Activated CD4-positive, alpha-beta memory T cell treated with anti-CD3 and anti-CD28 coated beads for 36 hours (primary cell): ENCODE measurements around the gene DELE1. TPM values are rescaled to one million over a fixed set of nuclear protein-coding genes. Genes with fewer than 3 reads are reported as not detected.
"Not testable (repeated sequence)": the region's sequence is repeated elsewhere in the genome, so short reads cannot be mapped to it uniquely, and the experiment has no call there.

Experiments
- CTCF ChIA-PET: fragments of 350-600 bp; sonication (Branson Sonifier 250); formaldehyde crosslinking; loops from one replicate; lab custom pipeline; 2021; ENCODE audit warnings: antibody characterized with exemption, inconsistent platforms; lab: Charles Lee
- POLR2A ChIA-PET: fragments of 350-600 bp; sonication (Branson Sonifier 250); formaldehyde crosslinking; loops from one replicate; lab custom pipeline; 2021; ENCODE audit warnings: antibody characterized with exemption; lab: Charles Lee
- DNase-seq: peaks from one replicate; pipeline ENCODE4 v3.0.0-alpha.2; 2020
- H3K27ac Mint-ChIP-seq: one replicate; pipeline ENCODE4 v1.8.0; 2021; ENCODE audit warnings: mixed read lengths
- H3K27me3 Mint-ChIP-seq: one replicate; pipeline ENCODE4 v1.8.0; 2021; ENCODE audit warnings: mixed read lengths
- H3K36me3 Mint-ChIP-seq: one replicate; pipeline ENCODE4 v1.8.0; 2021; ENCODE audit warnings: mixed read lengths
- H3K4me1 Mint-ChIP-seq: one replicate; pipeline ENCODE4 v1.8.0; 2021; ENCODE audit warnings: low read depth, mixed read lengths
- H3K4me3 Mint-ChIP-seq: one replicate; pipeline ENCODE4 v1.8.0; 2021; ENCODE audit warnings: mild to moderate bottlenecking, mixed read lengths
- H3K9me3 Mint-ChIP-seq: one replicate; pipeline ENCODE4 v1.8.0; 2021; ENCODE audit warnings: mixed read lengths
- intact Hi-C: fragments of 100-400 bp; cut with micrococcal nuclease; formaldehyde crosslinking; loops from one replicate; pipeline ENCODE4 v1.15.1; 2023
- total RNA-seq, 2 experiments: library from RNA; stranded (reverse); gene quantifications; one replicate each; pipeline ENCODE4 v1.2.3, GENCODE V29; 2021

Gene DELE1
- total RNA-seq, 2 experiments from 2014 or later: 49.3 to 51.5 TPM

DNA sequence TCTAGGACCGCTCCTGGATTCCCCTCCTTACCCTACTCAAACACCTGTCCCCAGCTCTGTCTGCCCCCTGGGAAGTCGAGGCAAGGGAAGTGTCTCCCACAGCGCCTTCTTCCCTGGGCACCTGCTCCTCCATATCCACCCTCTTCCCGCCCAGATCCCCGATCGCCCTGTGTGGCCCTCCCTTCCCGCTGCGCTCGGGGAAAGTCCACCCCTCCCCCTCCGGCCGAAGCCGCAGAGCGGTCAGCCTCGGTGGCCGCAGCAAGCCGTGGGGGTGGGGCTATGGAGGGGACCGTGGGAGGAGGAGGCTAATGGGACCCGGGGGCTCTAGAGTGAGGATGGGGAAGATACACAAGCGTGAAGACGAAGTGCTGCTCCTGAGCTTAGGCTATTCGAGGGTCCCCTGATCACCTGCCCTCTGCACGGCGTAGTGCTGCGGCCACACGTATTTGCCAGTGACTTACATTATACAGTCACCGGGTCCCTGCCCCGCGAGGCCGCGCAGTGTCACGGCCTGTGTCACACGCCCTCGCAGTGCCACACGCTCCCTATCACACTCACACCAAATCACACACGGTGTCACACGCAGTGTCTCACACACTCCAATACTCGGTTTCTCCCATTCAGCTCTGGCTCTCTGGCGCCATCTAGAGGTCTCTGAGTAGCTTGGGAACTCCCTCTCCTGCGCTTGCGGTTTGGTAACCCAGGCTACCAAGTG is 44.8 kb upstream of the DELE1 start:
- POLR2A ChIA-PET: interaction anchor here (1.0 to 3.1 kb wide), 3 partner anchors 177 to 186 kb away, joined by 3 to 19 read pairs (median 4); no protein-coding TSS in a partner anchor
- Mint-ChIP-seq H3K27me3 (peaks cover 73% of the 10 kb centered on the region), H3K27ac (no peak overlapping the region), H3K4me3 (peak overlapping the region; percentile 59), H3K9me3 (no peaks in the 10 kb centered on the region), H3K4me1 (peaks cover 22% of the 10 kb centered on the region), H3K36me3 (no peaks in the 10 kb centered on the region)
- CTCF ChIA-PET: interaction anchor here (0.6 to 7.7 kb wide), 54 partner anchors 9 to 312 kb away, joined by 3 to 263 read pairs (median 6); partner anchors contain the start of genes DELE1, PCDH12 and RNF14
- intact Hi-C loops: loop anchor here (1.0 to 2.0 kb wide), 5 partner anchors 30 to 214 kb away; no protein-coding TSS in a partner anchor
- DNase-seq: peak; percentile 92

GRCh38 chr5:141879426-141879759 is 44.3 kb upstream of the DELE1 start:
- no peaks in the 10 kb centered on the region for H3K36me3 Mint-ChIP-seq
- H3K4me3 Mint-ChIP-seq: no peak overlapping the region
- no peak for DNase-seq
- H3K4me1 Mint-ChIP-seq: peaks cover 23% of the 10 kb centered on the region
- H3K27ac Mint-ChIP-seq: no peak overlapping the region
- H3K9me3 Mint-ChIP-seq: no peaks in the 10 kb centered on the region
- ChIA-PET POLR2A (interaction anchor here (1.0 to 3.1 kb wide), 3 partner anchors 177 to 187 kb away, joined by 3 to 19 read pairs (median 4); no protein-coding TSS in a partner anchor), CTCF (interaction anchor here (0.6 to 7.7 kb wide), 52 partner anchors 8 to 221 kb away, joined by 3 to 263 read pairs (median 6); partner anchors contain the start of genes DELE1, PCDH12 and RNF14)
- intact Hi-C loops: loop anchor here (1.0 to 2.0 kb wide), 5 partner anchors 30 to 214 kb away; no protein-coding TSS in a partner anchor
- peaks cover 72% of the 10 kb centered on the region for H3K27me3 Mint-ChIP-seq

GRCh38 chr5:141879941-141880738 is 43.5 kb upstream of the DELE1 start:
- intact Hi-C loops: loop anchor here (1.0 to 2.0 kb wide), 5 partner anchors 31 to 215 kb away; no protein-coding TSS in a partner anchor
- DNase-seq: no peak
- Mint-ChIP-seq H3K36me3 (no peaks in the 10 kb centered on the region), H3K27me3 (peaks cover 72% of the 10 kb centered on the region), H3K27ac (no peak overlapping the region), H3K9me3 (no peaks in the 10 kb centered on the region), H3K4me3 (no peak overlapping the region), H3K4me1 (peaks cover 23% of the 10 kb centered on the region)
- ChIA-PET CTCF (interaction anchor here (0.7 to 7.7 kb wide), 41 partner anchors 7 to 220 kb away, joined by 3 to 263 read pairs (median 6); partner anchors contain the start of genes DELE1, PCDH12 and RNF14), POLR2A (interaction anchor here (3.1 kb wide), 1 partner anchor 188 kb away, joined by 19 read pairs; no protein-coding TSS in a partner anchor)

DNA sequence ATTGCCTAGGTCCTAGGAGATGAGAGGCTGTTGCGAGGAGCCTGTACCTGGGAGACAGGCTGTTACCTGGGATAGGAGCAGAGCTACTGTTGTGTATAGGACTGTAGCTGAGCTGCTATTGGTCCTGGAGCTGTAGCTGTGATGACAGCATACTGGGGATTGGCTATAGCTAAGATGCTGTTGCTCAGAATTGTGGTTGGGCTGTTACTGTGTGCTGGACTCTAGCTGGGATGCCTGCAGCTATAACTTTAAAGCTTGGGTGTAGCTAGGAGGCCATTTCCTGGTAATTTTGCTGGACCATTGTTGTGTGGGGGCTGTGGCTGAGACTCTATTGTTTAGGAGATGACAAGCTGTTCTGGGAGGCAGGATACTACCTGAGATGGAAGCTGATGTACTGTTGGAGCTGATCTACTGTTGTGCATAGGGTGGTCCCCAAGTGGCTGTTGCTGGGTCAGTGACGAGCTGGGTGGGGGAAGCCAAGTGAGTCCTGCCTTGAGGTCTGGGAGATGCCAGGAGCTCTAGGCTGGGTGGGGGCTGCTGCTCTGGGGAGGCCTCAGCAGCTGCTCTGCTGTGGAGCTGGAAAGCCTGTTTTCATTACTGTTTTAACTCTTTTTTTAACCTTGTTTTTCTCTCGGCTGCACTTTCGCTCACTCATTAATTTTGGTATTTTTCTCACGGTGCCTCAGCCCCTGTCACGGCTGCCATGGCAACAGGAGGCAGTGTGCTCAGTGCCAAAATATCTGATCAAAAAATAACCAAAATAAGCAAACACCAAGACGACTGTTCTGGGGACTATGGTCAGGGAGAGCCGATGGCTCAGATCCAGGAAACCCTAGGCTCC is 42.5 kb upstream of the DELE1 start:
- H3K9me3 Mint-ChIP-seq: no peaks in the 10 kb centered on the region
- CTCF ChIA-PET: interaction anchor here (0.6 to 7.7 kb wide), 18 partner anchors 10 to 217 kb away, joined by 3 to 263 read pairs (median 8); partner anchors contain the start of genes PCDH12 and RNF14
- peaks cover 19% of the 10 kb centered on the region for H3K4me1 Mint-ChIP-seq
- intact Hi-C loops: no loop called here
- POLR2A ChIA-PET: no interaction called here
- H3K27me3 Mint-ChIP-seq: peaks cover 69% of the 10 kb centered on the region
- H3K36me3 Mint-ChIP-seq: no peaks in the 10 kb centered on the region
- DNase-seq: no peak
- no peak overlapping the region for H3K4me3 Mint-ChIP-seq
- no peak overlapping the region for H3K27ac Mint-ChIP-seq

DNA sequence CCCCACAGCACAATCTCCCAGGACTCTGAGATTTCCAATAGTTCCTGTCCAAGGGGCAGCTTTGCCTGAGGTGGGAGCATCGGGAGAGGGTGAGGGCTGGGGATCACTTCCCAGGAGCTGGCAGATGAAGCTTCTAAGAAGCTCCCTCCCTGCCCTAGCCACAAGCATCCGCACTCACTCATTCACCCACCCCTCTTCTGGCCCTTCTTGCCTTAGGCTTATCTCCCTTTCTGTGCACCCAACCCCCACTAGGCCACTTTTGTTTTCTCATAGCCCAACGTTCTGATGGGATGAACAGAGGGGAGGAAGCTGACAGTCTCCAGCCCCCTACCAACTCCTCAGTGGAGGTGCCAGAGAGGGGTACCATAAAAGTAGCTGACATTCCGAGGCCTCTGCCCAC is 41.8 kb upstream of the DELE1 start:
- ChIA-PET CTCF (interaction anchor here (1.0 to 7.7 kb wide), 11 partner anchors 9 to 217 kb away, joined by 3 to 263 read pairs (median 22); partner anchors contain the start of genes PCDH12 and RNF14), POLR2A (no interaction called here)
- Mint-ChIP-seq H3K4me1 (peaks cover 19% of the 10 kb centered on the region), H3K9me3 (no peaks in the 10 kb centered on the region), H3K27ac (no peak overlapping the region), H3K27me3 (peaks cover 70% of the 10 kb centered on the region), H3K36me3 (no peaks in the 10 kb centered on the region), H3K4me3 (no peak overlapping the region)
- no peak for DNase-seq
- intact Hi-C loops: no loop called here

DNA sequence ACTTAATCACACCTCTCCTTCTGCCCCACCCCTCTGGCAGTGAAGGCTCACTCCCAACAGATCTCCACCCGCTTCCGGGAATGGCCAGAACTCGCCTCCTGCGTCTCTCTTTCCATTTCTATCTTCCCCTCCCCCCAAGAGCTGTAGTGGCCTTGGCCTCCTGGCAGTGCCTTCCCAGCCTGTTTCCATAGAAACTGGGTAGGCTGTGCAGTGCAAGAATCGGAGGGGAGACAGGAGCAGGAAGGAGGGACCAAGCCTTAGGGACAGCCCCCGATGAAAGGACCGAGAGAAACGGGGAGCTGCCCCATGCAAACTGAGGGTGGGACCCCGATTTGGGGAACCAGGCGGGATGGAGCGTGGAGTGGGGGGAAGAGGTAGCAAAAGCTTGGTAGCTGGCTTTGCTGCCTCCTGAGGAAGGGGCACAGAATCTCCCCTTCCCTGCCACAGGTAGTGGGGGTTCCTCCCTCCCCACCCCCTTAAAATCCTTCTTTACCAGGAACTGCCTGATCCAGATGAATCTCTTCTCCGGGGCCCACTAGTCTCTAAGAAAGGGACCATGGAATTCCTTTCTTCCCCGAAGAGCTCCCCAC is 41.0 kb upstream of the DELE1 start:
- intact Hi-C loops: no loop called here
- Mint-ChIP-seq H3K27me3 (peaks cover 62% of the 10 kb centered on the region), H3K36me3 (no peaks in the 10 kb centered on the region), H3K4me1 (peaks cover 12% of the 10 kb centered on the region), H3K9me3 (no peaks in the 10 kb centered on the region), H3K4me3 (no peak overlapping the region), H3K27ac (no peak overlapping the region)
- no peak for DNase-seq
- POLR2A ChIA-PET: no interaction called here
- CTCF ChIA-PET: interaction anchor here (1.0 to 7.7 kb wide), 6 partner anchors 56 to 190 kb away, joined by 3 to 263 read pairs (median 48); partner anchors contain the start of gene PCDH12

DNA sequence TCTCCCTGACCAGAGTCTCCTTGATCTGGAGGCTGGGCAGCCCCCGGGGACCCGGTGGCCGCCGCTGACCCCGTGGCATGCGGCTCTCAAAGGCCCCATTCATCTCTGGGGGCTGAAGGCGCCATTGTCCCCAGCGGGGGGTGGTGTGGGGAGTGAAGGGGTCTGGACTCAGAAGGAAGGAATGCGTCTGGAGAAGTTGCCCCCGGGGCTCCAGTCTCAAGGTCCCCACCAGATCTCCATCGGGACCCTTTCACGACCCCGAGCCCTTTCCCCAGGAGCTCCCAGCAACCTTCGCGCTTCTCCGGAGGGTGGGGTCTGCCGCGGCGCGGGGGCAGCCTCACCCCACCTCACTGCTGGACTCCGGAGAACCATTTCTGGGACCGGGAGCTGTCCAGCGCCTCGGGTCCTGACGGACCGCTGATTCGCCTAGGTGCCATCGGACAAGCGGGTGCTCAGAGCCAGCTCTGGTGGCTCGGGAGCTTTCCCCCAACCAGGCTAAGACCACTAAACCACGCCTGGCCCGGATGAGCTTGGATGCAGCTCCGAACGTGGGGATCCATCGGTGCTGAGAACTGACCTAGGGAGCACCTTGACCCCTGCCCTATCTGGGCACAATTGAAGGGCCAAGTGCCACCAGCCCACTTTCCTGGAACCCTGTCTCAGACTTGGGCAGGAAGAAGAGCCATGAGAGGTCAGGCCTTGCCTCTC is 40.3 kb upstream of the DELE1 start:
- H3K27ac Mint-ChIP-seq: no peak overlapping the region
- intact Hi-C loops: no loop called here
- H3K4me1 Mint-ChIP-seq: peaks cover 10% of the 10 kb centered on the region
- POLR2A ChIA-PET: no interaction called here
- CTCF ChIA-PET: interaction anchor here (1.0 to 7.7 kb wide), 4 partner anchors 72 to 190 kb away, joined by 3 to 263 read pairs (median 60); no protein-coding TSS in a partner anchor
- DNase-seq: peak; percentile 48
- peaks cover 61% of the 10 kb centered on the region for H3K27me3 Mint-ChIP-seq
- no peaks in the 10 kb centered on the region for H3K9me3 Mint-ChIP-seq
- H3K36me3 Mint-ChIP-seq: no peaks in the 10 kb centered on the region
- no peak overlapping the region for H3K4me3 Mint-ChIP-seq

GRCh38 chr5:141883892-141884318 is 39.8 kb upstream of the DELE1 start:
- intact Hi-C loops: no loop called here
- CTCF ChIA-PET: interaction anchor here (0.6 to 7.6 kb wide), 3 partner anchors 49 to 182 kb away, joined by 3 to 116 read pairs (median 4); no protein-coding TSS in a partner anchor
- Mint-ChIP-seq H3K9me3 (no peaks in the 10 kb centered on the region), H3K27ac (no peak overlapping the region), H3K27me3 (peaks cover 57% of the 10 kb centered on the region), H3K4me1 (peaks cover 7% of the 10 kb centered on the region), H3K36me3 (no peaks in the 10 kb centered on the region), H3K4me3 (no peak overlapping the region)
- POLR2A ChIA-PET: no interaction called here
- no peak for DNase-seq

- H3K4me3 Mint-ChIP-seq: no peak overlapping the region
- H3K9me3 Mint-ChIP-seq: no peaks in the 10 kb centered on the region
- ChIA-PET CTCF (interaction anchor here (0.8 to 6.2 kb wide), 5 partner anchors 10 to 197 kb away, joined by 3 to 40 read pairs (median 6); partner anchors contain the start of genes PCDH1, PCDH12 and RNF14), POLR2A (interaction anchor here (1.4 kb wide), 1 partner anchor 71 kb away, joined by 3 read pairs; no protein-coding TSS in a partner anchor)
- no peaks in the 10 kb centered on the region for H3K36me3 Mint-ChIP-seq
- intact Hi-C loops: loop anchor here (2.0 kb wide), 1 partner anchor 71 kb away; no protein-coding TSS in a partner anchor
- H3K27me3 Mint-ChIP-seq: peaks cover 25% of the 10 kb centered on the region
- H3K27ac Mint-ChIP-seq: no peak overlapping the region
- DNase-seq: no peak
- H3K4me1 Mint-ChIP-seq: no peaks in the 10 kb centered on the region
These were observed 34.3 kb upstream of the DELE1 start for GRCh38 chr5:141889282-141889871.

DNA sequence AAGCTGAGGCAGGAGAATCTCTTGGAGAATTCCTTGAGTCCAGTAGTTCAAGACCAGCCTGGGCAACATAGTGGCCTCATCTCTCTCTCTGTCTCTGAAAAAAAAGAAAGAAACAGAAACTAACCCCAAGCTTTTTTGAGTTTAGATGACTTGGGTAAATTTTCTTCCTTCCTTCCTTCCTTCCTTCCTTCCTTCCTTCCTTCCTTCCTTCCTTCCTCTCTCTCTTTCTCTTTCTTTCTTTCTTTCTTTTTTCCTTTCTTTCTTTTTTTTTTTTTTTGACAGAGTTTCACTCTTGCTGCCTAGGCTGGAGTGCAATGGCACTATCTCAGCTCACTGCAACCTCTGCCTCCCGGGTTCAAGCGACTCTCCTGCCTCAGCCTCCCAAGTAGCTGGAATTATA is 33.2 kb upstream of the DELE1 start:
- DNase-seq, H3K36me3 Mint-ChIP-seq, intact Hi-C loops, H3K4me1 Mint-ChIP-seq, H3K9me3 Mint-ChIP-seq, H3K27ac Mint-ChIP-seq, H3K4me3 Mint-ChIP-seq: not testable (repeated sequence)
- POLR2A ChIA-PET: interaction anchor here (1.4 kb wide), 1 partner anchor 70 kb away, joined by 3 read pairs; no protein-coding TSS in a partner anchor
- CTCF ChIA-PET: interaction anchor here (1.4 to 6.2 kb wide), 4 partner anchors 11 to 199 kb away, joined by 4 to 40 read pairs (median 19); partner anchors contain the start of genes PCDH1 and RNF14
- peaks cover 15% of the 10 kb centered on the region for H3K27me3 Mint-ChIP-seq
